Measurements from ENCODE around the gene RHBDD3.

DNA sequence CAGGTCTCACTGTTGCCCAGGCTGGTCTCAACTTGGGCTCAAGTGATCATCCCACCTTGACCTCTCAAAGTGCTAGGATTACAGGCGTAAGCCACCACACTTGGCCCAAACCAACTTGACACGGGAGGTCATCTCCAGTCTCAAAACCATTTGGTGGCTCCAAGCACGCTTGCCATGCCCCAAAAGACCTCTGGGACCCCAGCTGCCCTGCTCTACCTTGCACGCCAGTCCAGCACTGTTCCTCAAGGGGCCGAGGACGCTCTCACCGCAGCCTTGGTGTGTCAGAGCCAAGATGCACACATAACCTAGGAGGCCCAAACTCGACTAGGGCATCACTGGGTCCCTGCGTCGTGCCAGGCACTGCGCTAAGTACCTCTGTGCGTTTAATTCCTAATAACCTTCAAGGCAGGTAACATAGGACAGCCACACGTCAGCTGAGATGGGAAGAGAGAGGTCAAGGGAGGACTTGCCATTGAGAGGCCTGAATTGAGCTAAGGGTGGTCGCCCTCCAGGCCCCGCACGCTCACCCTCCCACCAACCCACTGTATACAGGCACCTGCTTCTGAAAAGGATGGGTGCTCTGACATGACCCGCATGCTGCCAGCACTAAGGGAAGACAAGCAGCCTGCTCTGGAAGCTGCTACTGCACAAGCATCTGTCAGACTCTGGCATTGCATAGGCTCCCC lies 34.1 kb upstream of the RHBDD3 start:
- TF ChIP-seq, protein P1, sequence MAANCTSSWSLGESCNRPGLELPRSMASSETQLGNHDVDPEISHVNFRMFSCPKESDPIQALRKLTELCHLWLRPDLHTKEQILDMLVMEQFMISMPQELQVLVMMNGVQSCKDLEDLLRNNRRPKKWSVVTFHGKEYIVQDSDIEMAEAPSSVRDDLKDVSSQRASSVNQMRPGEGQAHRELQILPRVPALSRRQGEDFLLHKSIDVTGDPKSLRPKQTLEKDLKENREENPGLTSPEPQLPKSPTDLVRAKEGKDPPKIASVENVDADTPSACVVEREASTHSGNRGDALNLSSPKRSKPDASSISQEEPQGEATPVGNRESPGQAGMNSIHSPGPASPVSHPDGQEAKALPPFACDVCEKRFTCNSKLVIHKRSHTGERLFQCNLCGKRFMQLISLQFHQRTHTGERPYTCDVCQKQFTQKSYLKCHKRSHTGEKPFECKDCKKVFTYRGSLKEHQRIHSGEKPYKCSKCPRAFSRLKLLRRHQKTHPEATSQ (tag by site-specific recombination; IDR thresholded peaks at IDR 0.05) = no peak
- TF ChIP-seq ZNF184 (tag by site-specific recombination; IDR thresholded peaks at IDR 0.05) = no peak
- TF ChIP-seq, protein P2, sequence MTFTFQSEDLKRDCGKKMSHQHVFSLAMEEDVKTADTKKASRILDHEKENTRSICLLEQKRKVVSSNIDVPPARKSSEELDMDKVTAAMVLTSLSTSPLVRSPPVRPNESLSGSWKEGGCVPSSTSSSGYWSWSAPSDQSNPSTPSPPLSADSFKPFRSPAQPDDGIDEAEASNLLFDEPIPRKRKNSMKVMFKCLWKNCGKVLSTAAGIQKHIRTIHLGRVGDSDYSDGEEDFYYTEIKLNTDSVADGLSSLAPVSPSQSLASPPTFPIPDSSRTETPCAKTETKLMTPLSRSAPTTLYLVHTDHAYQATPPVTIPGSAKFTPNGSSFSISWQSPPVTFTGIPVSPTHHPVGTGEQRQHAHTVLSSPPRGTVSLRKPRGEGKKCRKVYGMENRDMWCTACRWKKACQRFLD (tag by site-specific recombination; IDR thresholded peaks at IDR 0.05) = no peak
- TF ChIP-seq ZNF311 (tag by site-specific recombination; IDR thresholded peaks at IDR 0.05; ENCODE audit: borderline replicate concordance) = no peak
- TF ChIP-seq, protein P3, sequence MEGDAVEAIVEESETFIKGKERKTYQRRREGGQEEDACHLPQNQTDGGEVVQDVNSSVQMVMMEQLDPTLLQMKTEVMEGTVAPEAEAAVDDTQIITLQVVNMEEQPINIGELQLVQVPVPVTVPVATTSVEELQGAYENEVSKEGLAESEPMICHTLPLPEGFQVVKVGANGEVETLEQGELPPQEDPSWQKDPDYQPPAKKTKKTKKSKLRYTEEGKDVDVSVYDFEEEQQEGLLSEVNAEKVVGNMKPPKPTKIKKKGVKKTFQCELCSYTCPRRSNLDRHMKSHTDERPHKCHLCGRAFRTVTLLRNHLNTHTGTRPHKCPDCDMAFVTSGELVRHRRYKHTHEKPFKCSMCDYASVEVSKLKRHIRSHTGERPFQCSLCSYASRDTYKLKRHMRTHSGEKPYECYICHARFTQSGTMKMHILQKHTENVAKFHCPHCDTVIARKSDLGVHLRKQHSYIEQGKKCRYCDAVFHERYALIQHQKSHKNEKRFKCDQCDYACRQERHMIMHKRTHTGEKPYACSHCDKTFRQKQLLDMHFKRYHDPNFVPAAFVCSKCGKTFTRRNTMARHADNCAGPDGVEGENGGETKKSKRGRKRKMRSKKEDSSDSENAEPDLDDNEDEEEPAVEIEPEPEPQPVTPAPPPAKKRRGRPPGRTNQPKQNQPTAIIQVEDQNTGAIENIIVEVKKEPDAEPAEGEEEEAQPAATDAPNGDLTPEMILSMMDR (tag by site-specific recombination; IDR thresholded peaks at IDR 0.05) = no peak

Data from HEK293 (cell line).